MCF 10A (cell line): ENCODE results near the gene SNAP23. TPM values are rescaled to one million over a fixed set of nuclear protein-coding genes. Genes with fewer than 3 reads are reported as not detected.
A peak's percentile ranks its signal among the peaks of the same experiment; 100 is the strongest.

ENCODE experiments used
- BruUV-seq: library from RNA; stranded (reverse); fragments of 400-500 nt; replicated peaks from 2 replicates; lab custom pipeline; 2021; lab: Mats Ljungman, UMichigan
- CTCF ChIA-PET: fragments of 300-600 bp; sonication (Branson Sonifier 250); formaldehyde crosslinking; extraction: SDS; loops from one replicate; lab custom pipeline; 2021; ENCODE audit warnings: antibody characterized with exemption, inconsistent platforms; lab: Yijun Ruan, JAX
- POLR2A ChIA-PET: fragments of 300-600, 350-650 bp; sonication (Branson Sonifier 250); formaldehyde crosslinking; extraction: SDS; loops from one replicate; lab custom pipeline; 2020; ENCODE audit warnings: antibody characterized with exemption, inconsistent platforms; lab: Yijun Ruan, JAX
- DNase-seq: peaks from one replicate; pipeline ENCODE4 v3.0.0-alpha.2; 2018; ENCODE audit not compliant: unreplicated experiment
- H3K27ac Mint-ChIP-seq: one replicate; pipeline ENCODE4 v1.8.0; 2022; ENCODE audit warnings: mild to moderate bottlenecking, low read depth, mixed read lengths; ENCODE audit not compliant: unreplicated experiment
- H3K27me3 Mint-ChIP-seq: one replicate; pipeline ENCODE4 v1.8.0; 2022; ENCODE audit warnings: mixed read lengths; ENCODE audit not compliant: insufficient read depth, unreplicated experiment
- H3K36me3 Mint-ChIP-seq: one replicate; pipeline ENCODE4 v1.8.0; 2022; ENCODE audit warnings: mild to moderate bottlenecking, moderate library complexity, mixed read lengths; ENCODE audit not compliant: insufficient read depth, unreplicated experiment
- H3K4me1 Mint-ChIP-seq: one replicate; pipeline ENCODE4 v1.8.0; 2022; ENCODE audit warnings: mixed read lengths; ENCODE audit not compliant: insufficient read depth, unreplicated experiment
- H3K4me3 Mint-ChIP-seq: one replicate; pipeline ENCODE4 v1.8.0; 2022; ENCODE audit warnings: mild to moderate bottlenecking, moderate library complexity, mixed read lengths; ENCODE audit not compliant: unreplicated experiment
- H3K9me3 Mint-ChIP-seq: one replicate; pipeline ENCODE4 v1.8.0; 2022; ENCODE audit warnings: mixed read lengths; ENCODE audit not compliant: unreplicated experiment
- CTCF ChIP-seq: fragments of 200-600 bp; IDR thresholded peaks from one replicate; pipeline ENCODE4 v1.8.0; 2022; ENCODE audit warnings: antibody characterized with exemption, mild to moderate bottlenecking; ENCODE audit not compliant: unreplicated experiment
- intact Hi-C: fragments of 100-400 bp; cut with micrococcal nuclease; formaldehyde crosslinking; loops from 2 replicates; pipeline ENCODE4 v1.14.1; 2022
- total RNA-seq: library from RNA; stranded (reverse); gene quantifications from 2 replicates; pipeline ENCODE4 v1.2.3, GENCODE V29; 2022

SNAP23 gene
- total RNA-seq, 1 experiment from 2014 or later, result 47.4 TPM

GRCh38 chr15:42533246-42533645 lies 37.8 kb downstream of the SNAP23 start:
- ChIA-PET POLR2A (interaction anchor here (1.4 to 3.4 kb wide), 4 partner anchors 13 to 38 kb away, joined by 3 to 10 read pairs (median 6); partner anchors contain the start of genes HAUS2, LRRC57 and SNAP23), CTCF (no interaction called here)
- Mint-ChIP-seq H3K36me3 (peaks cover 43% of the 10 kb centered on the region), H3K27me3 (no peaks in the 10 kb centered on the region), H3K4me3 (no peak overlapping the region), H3K9me3 (no peaks in the 10 kb centered on the region), H3K27ac (no peak overlapping the region), H3K4me1 (no peaks in the 10 kb centered on the region)
- BruUV-seq, result no TSS peak
- no peak for DNase-seq
- intact Hi-C loops, result no loop called here
- no peak for TF ChIP-seq CTCF

- no peaks in the 10 kb centered on the region for H3K27me3 Mint-ChIP-seq
- DNase-seq, result no peak
- intact Hi-C loops, result loop anchor here (5.0 kb wide), 1 partner anchor 48 kb away; the partner anchor contains the start of gene SNAP23
- H3K27ac Mint-ChIP-seq, result no peak overlapping the region
- ChIA-PET POLR2A (interaction anchor here (1.0 to 1.8 kb wide), 5 partner anchors 10 to 49 kb away, joined by 3 to 8 read pairs (median 5); partner anchors contain the start of gene SNAP23), CTCF (interaction anchor here (0.5 to 1.1 kb wide), 2 partner anchors 54 to 1057 kb away, joined by 3 read pairs; partner anchors contain the start of gene ZNF106)
- no TSS peak for BruUV-seq
- no peak for TF ChIP-seq CTCF
- H3K4me1 Mint-ChIP-seq, result peaks cover 26% of the 10 kb centered on the region
- no peak overlapping the region for H3K4me3 Mint-ChIP-seq
- H3K36me3 Mint-ChIP-seq, result peaks cover 51% of the 10 kb centered on the region
- H3K9me3 Mint-ChIP-seq, result no peaks in the 10 kb centered on the region
Measured at GRCh38 chr15:42544853-42545629, 49.6 kb downstream of the SNAP23 start.

GRCh38 chr15:42547918-42548248 lies 52.4 kb downstream of the SNAP23 start:
- H3K36me3 Mint-ChIP-seq, result peaks cover 36% of the 10 kb centered on the region
- TF ChIP-seq CTCF, result no peak
- intact Hi-C loops, result loop anchor here (1.0 to 5.0 kb wide), 2 partner anchors 51 to 102 kb away; partner anchors contain the start of gene SNAP23
- H3K27ac Mint-ChIP-seq, result peak overlapping the region; percentile 96
- no peaks in the 10 kb centered on the region for H3K27me3 Mint-ChIP-seq
- DNase-seq, result no peak
- POLR2A ChIA-PET, result interaction anchor here (0.7 to 4.8 kb wide), 18 partner anchors 9 to 275 kb away, joined by 3 to 69 read pairs (median 6); partner anchors contain the start of genes GANC, SNAP23, STARD9 and TMEM87A
- peak overlapping the region; percentile 88 for H3K4me3 Mint-ChIP-seq
- no peaks in the 10 kb centered on the region for H3K9me3 Mint-ChIP-seq
- CTCF ChIA-PET, result interaction anchor here (0.6 to 0.8 kb wide), 2 partner anchors 104 to 414 kb away, joined by 3 to 4 read pairs; no protein-coding TSS in a partner anchor
- BruUV-seq, result TSS peak; percentile 50
- peaks cover 31% of the 10 kb centered on the region for H3K4me1 Mint-ChIP-seq
